Skin epidermis (tissue), 12 donors: ENCODE results near the gene UCMA.
"Not testable (repeated sequence)": the region's sequence is repeated elsewhere in the genome, so short reads cannot be mapped to it uniquely, and the experiment has no call there.

Experiments
- H3K27ac ChIP-seq, 21 experiments: fragments of 200-600 bp; sonication (generic) in 11 of 21; one replicate each; pipeline ENCODE4 v1.5.0; 2020; ENCODE audit warnings: mild to moderate bottlenecking in 3 of 21, inconsistent platforms in 2 of 21, moderate library complexity in 2 of 21
- H3K4me3 ChIP-seq, 7 experiments: fragments of 200-600 bp; sonication (generic) in 2 of 7; one replicate each; pipeline ENCODE4 v1.5.0; 2020; ENCODE audit warnings: inconsistent platforms in 2 of 7, mild to moderate bottlenecking in 2 of 7, moderate library complexity in 1 of 7

UCMA gene

DNA sequence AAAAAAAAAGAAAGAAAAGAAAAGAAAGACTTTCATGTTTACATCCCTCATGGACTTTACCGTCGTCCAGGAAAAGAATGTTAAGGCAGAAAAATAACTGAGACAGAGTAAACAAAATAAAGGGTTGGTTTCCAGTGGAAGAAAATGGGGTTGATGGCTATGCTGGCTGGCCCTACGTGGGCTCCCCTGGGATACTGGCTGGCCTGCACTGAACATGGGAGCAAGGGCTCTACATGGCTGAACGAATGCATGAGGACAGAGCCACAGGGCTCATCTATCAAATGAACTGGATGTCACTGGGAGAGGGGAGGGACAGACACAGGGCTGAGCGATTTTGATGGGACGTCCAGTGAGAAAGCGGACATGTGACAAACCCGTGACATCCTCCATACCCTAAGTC is 2.5 kb upstream of the UCMA start:
- Histone ChIP-seq H3K27ac (no peak overlapping the region), H3K4me3 (no peak overlapping the region)

GRCh38 chr10:13234736-13235135 is 562 bp upstream of the UCMA start:
- not testable (repeated sequence) for H3K27ac ChIP-seq, H3K4me3 ChIP-seq

GRCh38 chr10:13233358-13233757 is 816 bp downstream of the UCMA start:
- Histone ChIP-seq H3K27ac (no peak overlapping the region), H3K4me3 (no peak overlapping the region)

- no peak overlapping the region for H3K4me3 ChIP-seq
- no peak overlapping the region for H3K27ac ChIP-seq
These were observed 2.4 kb downstream of the UCMA start for GRCh38 chr10:13231808-13232207.

DNA sequence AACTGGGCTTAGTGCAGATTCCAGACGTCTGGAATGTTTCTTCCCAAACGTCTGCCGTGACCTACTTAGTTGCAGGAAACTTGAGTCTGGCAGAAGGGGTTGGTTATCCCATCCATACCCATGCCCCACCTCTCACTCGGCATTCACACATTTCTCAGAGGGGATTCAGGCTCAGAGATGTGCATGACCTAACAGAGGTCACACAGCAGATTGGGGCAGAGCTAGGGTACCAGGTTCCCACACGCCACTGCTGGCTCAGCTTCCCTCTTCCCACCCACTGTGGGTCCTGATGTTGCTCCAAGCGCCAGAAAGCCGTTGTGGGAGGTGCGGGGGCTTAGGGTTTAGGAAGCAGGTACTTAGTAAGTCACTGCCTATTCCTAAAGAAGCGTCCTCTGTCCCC is 3.0 kb downstream of the UCMA start:
- Histone ChIP-seq H3K27ac (no peak overlapping the region), H3K4me3 (no peak overlapping the region)

DNA sequence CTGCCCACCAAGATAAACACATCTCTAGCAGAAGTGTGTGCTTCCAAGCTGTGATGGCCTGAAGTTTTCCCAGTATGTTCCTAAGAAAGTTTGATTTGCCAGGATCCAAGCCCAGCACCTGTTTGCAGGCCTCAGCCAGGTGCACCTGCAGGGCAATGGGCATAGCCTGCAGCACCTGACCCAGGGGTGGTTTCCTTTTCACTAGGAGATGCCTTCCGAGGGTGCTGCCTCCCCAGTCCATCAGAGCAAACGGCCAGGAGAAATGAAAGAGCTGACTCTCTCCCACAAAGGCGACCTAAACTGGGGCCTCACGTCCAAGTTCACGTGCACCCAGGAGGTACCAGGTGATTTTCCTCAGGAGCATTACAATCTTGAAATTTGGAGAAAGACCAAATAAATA is 7.1 kb downstream of the UCMA start:
- no peak overlapping the region for H3K27ac ChIP-seq
- no peak overlapping the region for H3K4me3 ChIP-seq

DNA sequence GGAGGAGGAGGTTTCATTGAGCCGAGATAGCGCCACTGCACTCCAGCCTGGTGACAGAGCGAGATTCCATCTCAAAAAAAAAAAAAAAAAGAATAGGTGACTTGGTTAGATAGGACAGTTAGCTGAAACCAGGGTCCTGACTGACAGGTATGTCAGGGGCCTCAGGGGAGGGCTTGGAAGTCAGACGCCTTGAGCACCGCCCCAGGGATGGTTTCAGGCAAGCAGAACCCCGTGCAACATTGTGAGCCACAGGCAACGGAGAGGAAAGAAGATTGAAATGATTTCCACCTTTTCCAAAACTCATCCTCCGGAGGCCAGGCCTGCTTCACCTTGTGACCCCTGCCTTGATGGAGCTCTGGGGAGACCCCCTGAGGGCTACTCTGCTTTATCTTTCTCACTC is 8.6 kb downstream of the UCMA start:
- no peak overlapping the region for H3K27ac ChIP-seq

GRCh38 chr10:13224210-13224995 is 9.8 kb downstream of the UCMA start:
- no peak overlapping the region for H3K27ac ChIP-seq
- H3K4me3 ChIP-seq = no peak overlapping the region

More for the DNA sequence above, 8.6 kb downstream of the UCMA start:
- H3K4me3 ChIP-seq = no peak overlapping the region

DNA sequence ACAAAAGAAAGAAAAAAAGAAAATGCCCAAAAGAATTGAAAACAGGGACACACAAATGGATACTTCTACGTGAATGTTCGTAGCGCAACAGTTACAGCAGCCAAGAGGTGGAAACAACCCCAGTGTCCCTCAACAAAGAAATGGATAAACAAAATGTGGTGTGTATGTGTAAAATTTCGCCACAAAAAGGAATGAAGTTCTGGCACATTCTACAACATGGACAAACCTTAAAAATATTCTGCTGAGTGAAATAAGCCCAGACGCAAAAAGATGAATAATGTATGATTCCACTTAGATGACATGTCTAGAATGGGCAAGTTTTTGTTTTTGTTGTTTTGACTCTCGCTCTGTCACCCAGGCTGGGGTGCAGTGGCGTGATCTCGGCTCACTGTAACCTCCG is 10.9 kb downstream of the UCMA start:
- H3K4me3 ChIP-seq = no peak overlapping the region
- no peak overlapping the region for H3K27ac ChIP-seq

GRCh38 chr10:13222566-13222965 is 11.6 kb downstream of the UCMA start:
- Histone ChIP-seq H3K27ac (no peak overlapping the region), H3K4me3 (no peak overlapping the region)

DNA sequence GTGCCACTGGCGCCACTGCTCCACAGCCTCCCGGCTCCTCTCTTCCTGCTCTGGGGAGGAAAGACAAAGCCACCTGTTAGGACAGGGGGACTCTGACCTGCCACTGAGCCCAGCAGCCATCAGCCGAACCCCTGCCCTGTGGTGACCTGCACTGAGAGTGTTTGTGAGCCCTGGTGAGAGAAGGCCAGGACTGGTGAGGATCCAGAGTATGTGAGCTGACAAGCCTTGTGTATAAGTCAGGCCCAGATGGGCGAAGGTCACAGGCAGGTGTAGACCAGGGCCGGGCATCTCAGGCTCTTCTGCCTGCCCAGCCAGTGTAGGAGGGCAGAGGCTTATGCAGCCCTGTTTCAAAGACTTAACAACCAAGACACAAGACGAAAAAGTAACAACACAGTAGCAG is 12.0 kb downstream of the UCMA start:
- Histone ChIP-seq H3K4me3 (no peak overlapping the region), H3K27ac (no peak overlapping the region)

GRCh38 chr10:13221572-13221971 is 12.6 kb downstream of the UCMA start:
- Histone ChIP-seq H3K4me3 (no peak overlapping the region), H3K27ac (no peak overlapping the region)

GRCh38 chr10:13219685-13220670 is 14.2 kb downstream of the UCMA start:
- no peak overlapping the region for H3K27ac ChIP-seq
- no peak overlapping the region for H3K4me3 ChIP-seq

DNA sequence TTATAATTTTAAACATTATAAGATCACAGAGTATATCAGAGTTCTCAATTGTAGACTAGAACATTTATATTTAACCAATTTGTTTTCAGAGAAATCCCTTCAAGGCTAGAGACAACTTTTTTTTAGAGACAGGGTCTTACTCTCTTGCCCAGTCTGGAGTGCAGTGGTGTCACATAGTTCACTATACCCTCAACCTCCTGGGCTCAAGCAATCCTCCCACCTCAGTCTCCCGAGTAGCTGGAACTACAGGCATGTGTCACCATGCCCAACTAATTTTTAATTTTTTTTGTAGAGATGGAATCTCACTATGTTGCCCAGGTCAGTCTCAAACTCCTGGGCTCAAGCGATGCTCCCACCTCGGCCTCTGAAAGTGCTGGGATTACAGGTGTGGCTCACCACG is 15.3 kb downstream of the UCMA start:
- no peak overlapping the region for H3K27ac ChIP-seq

DNA sequence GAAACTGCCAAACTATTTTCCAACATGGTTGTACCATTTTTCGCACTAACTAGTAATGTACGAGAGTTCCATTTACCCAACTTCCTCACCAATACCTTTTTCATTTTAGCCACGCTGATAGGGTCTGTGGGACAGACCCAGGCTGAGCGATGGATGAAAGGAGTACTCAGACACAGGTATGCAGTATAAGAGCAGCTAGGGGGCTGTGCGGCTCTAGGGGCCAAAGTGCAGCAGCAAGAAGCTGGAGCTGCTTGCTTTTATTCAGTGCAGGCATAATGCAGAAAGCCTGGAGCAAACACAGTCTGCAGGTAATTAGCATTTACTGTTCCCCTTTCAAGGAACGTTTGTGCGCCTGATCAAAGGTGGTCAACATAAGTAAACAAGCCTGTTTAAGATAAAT is 21.0 kb downstream of the UCMA start:
- no peak overlapping the region for H3K27ac ChIP-seq
- no peak overlapping the region for H3K4me3 ChIP-seq

More for the DNA sequence above, 15.3 kb downstream of the UCMA start:
- no peak overlapping the region for H3K4me3 ChIP-seq

DNA sequence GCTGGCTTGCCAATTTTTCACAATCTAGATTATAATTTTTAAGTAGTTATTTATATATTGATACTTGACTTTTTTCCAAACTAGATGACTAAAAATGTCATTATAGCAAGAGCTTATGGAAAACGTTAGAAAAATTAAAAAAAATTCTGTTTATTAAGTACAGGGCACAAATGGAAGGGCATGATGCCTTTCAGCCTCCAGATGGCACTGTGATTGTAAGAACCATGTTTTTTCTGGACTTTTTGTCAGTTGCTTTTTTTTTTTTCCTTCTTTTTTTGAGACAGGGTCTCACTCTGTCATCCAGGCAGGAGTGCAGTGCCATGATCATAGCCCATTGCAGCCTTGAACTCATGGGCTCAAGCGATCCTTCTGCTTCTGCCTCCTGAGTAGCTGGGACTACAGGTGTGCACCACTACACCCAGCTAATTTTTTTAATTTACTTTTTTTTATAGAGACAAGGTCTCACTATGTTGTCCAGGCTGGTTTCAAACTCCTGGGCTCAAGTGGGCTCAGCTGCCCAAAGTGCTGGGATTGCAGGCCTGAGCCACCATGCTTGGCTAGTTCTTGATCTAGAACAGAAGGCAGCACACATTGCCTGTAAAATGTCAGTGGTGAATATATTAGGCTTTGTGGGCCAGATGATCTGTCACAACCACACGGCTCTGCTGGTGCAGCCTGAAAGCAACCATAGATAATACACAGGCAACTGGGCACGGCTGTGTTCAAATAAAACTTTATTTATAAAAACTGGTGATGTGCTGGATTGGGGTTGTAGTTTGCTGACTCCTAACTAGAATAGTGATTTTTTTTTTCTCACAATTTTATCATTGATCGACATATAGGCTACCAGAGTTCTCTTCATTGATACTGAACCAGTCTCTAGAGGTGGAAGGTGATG is 27.4 kb downstream of the UCMA start:
- H3K27ac ChIP-seq = no peak overlapping the region

GRCh38 chr10:13206091-13206490 is 28.1 kb downstream of the UCMA start:
- Histone ChIP-seq H3K4me3 (no peak overlapping the region), H3K27ac (no peak overlapping the region)

More for the DNA sequence above, 27.4 kb downstream of the UCMA start:
- no peak overlapping the region for H3K4me3 ChIP-seq

- Histone ChIP-seq H3K4me3 (no peak overlapping the region), H3K27ac (no peak overlapping the region)
These were observed 33.0 kb downstream of the UCMA start for GRCh38 chr10:13201132-13201531.

GRCh38 chr10:13195016-13195415 is 39.2 kb downstream of the UCMA start:
- Histone ChIP-seq H3K27ac (no peak overlapping the region), H3K4me3 (no peak overlapping the region)

GRCh38 chr10:13193637-13194036 is 40.5 kb downstream of the UCMA start:
- Histone ChIP-seq H3K4me3 (no peak overlapping the region), H3K27ac (no peak overlapping the region)
